Measurements from ENCODE around the gene PDE4B.
"Not testable (repeated sequence)": the region's sequence is repeated elsewhere in the genome, so short reads cannot be mapped to it uniquely, and the experiment has no call there.

The PDE4B gene

GRCh38 chr1:65814752-65815151 lies 22.1 kb downstream of the PDE4B start:
- no peak for DNase-seq (ENCODE audit: low read depth)

DNA sequence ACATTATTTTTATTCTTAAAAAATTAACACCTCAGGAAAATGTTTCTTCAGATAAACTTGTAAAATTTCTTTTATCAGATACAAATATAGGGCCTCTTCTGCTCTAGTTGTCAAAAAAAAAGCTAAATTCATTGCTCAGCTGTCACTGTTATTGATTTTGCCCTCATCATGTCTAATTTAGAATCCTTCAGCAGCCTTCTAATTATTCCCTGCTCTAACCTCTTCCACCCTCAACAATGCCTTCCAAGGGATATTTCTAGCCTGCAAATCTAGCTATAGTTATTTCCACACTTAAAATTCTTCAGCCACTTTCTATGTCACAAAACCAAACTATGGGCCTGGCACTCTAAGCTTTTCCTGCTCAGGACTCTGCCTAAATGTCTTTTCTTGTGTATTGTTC lies 25.2 kb downstream of the PDE4B start:
- no peak for DNase-seq (ENCODE audit: low read depth)

DNA sequence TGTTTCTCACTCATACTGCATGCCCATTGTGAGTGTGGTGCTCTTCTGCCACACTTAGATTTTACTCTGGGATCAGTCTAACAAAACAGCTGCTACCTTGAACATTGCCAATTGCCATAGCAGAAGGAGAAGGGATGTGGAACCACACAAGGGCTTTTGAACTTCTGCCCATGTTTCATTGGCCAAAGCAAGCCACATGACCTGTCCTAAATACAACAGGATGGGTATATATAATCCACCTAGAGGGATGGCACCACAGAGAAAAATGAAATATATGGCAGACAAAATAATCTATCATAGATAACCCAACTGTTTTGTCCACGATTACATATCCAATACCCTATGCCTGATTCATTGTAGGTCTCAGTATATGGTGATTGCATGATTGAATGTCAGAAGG lies 26.3 kb downstream of the PDE4B start:
- no peak for DNase-seq (ENCODE audit: low read depth)

- no peak for DNase-seq (ENCODE audit: low read depth)
Observed at GRCh38 chr1:65820983-65821382, 28.3 kb downstream of the PDE4B start.

- DNase-seq (ENCODE audit: low read depth), result no peak
Observed at GRCh38 chr1:65821386-65821785, 28.7 kb downstream of the PDE4B start.

GRCh38 chr1:65824103-65824502 lies 31.4 kb downstream of the PDE4B start:
- no peak for DNase-seq (ENCODE audit: low read depth)

DNA sequence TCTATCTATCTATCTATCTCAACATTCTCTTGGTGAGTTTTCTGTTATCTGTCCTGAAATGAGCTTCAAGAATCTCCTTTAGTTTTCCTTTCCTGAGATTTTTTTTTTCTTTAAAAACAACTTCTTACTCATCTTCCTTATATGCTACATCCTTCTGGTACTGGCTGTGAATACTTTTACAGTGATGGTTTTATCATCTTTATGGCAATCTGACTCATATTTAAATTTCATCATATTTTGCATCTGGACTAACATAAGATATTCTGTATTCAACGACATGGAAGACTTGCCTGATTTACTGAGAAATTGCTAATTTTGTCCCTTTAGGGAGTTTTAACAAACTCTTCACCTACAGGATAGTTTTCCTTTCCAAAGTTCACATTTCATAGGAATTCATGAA lies 33.0 kb downstream of the PDE4B start:
- no peak for DNase-seq (ENCODE audit: low read depth)

DNA sequence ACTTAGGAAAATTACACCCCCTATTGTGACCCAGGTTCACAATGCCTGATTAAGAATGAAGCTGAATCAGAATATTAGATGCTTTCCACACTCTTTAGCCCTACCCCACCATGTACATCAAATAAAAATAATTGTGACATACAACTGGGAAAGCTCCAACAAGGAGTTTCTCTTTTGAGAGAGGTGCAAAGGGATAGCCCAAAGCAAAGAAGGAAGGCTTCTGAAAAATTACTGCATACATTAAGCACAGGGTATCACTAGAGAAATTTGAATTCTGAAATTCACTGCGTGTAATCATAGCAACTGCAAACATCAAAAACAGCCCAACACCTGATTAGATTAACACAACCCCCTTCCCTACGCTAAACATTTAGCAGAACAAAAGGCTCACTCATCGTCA lies 34.1 kb downstream of the PDE4B start:
- DNase-seq (ENCODE audit: low read depth), result no peak

DNA sequence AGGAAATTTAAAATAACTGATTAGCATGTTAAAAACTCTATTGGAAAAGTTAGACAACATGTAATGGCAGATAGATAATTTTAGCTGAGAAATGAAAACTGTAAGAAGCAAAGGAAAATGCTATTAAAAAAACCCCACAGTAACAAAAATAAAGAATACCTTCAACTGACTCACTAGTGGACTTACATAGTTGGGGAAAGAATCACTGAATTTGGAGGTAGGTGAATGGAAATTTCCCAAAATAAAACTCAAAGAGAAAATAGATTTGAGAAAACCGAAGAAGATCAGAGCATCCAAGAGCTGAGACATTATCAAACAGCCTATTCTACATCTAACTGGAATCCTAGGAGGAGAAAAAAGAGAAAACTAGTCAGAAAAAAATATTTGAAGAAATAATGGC lies 34.7 kb downstream of the PDE4B start:
- no peak for DNase-seq (ENCODE audit: low read depth)

DNA sequence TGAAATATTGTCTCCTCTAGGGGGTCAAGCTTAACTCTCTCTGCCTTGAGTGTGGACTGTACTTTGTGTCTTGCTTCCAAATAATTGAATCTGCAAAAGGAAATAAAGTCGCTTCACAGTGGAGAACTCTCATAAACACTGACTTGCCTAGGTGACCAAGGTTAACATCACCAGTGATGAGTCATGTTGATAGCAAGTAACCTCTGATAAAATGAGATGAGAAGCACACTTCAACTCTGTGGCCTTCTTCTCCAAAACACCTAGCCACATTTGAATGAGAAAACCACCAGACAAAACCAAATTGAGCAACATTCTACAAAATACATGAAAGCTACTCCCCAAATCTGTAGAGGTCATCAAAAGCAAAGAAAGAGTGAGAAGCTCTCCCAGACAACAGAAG lies 37.6 kb downstream of the PDE4B start:
- DNase-seq (ENCODE audit: low read depth), result no peak

DNA sequence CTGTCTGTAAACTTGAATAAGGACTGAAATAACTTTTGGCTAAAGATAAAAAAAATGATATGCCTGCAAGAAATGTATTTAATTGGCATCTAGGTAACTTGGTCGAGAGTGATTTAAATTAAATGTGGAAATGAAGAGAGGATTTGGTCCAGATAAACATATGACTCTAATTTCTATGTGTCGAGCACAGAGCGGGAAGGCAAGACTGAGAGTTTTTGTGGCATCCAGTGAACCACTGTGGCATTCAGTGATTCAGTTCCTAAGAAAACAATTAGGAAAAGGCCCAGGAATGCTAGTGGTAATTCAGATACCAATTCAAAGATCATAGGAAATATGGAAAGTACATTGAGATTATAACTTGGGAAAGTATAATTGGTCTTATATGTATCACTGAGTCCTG lies 39.6 kb downstream of the PDE4B start:
- no peak for DNase-seq (ENCODE audit: low read depth)

GRCh38 chr1:65836686-65837085 lies 44.0 kb downstream of the PDE4B start:
- no peak for DNase-seq (ENCODE audit: low read depth)

DNA sequence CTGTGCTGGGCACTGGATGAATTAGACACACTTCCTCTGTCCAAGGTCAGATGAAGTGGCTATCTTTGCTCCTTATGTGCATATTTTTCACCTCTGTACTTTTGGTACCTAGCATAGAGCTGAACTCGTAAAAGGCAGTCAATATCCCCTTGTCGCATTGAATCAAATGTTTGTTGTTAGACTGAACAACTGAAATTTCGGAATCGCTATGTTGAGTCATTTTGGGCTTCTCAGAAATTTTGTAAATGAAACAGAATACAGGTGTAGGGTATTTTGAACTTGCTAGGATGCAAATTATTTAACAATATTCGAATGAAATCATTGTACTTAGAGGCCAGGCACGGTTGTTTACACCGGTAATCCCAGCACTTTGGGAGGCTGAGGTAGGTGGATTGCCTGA lies 48.0 kb downstream of the PDE4B start:
- no peak for DNase-seq (ENCODE audit: low read depth)

- DNase-seq (ENCODE audit: low read depth), result no peak
Observed at GRCh38 chr1:65844296-65844695, 51.6 kb downstream of the PDE4B start.

- no peak for DNase-seq (ENCODE audit: low read depth)
Observed at GRCh38 chr1:65844821-65845534, 52.3 kb downstream of the PDE4B start.

DNA sequence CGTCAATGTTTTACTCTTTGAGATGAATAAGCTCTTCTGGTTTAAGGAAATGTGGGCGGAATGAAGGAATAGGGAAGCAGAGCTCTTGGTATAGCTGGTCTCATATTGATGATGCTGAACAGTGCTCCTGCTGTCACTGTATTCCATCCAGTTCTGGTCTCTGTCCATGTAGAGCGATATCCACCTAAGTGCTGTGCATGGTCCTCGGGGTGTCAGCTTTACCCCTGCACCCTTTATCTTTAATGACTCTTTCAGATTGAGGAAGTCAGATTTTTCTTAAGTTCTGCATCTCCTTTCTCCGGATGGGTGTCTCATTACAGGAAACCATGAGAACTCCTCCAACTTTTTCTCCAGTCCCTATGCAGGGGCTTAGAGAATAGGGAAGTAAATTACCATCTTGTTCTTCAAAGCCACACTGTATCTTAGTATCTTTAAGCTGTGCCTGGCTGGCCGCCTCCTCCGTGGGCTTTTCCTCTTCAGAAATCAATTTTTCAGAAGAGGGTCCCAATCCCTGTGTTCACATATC lies 52.9 kb downstream of the PDE4B start:
- no peak for DNase-seq (ENCODE audit: low read depth)

DNA sequence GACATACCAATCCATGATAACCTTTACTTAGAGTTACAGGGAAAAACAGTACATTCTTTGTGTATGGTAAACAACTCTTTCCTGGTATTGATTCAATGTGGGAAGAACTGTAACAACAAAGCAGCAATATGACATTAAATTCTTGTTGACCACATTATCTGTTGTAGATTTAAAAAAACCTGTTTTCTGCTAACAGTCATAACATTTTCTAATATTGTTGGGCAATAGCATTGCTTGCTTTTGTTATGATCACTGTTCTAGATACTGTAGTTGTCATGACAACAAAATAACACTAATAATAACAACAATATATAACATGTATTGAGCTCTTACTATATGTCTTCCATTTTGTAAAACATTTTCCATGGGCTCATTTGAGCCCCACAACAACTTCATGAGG lies 54.2 kb downstream of the PDE4B start:
- DNase-seq (ENCODE audit: low read depth), result no peak

GRCh38 chr1:65850281-65850680 lies 57.6 kb downstream of the PDE4B start:
- no peak for DNase-seq (ENCODE audit: low read depth)

DNA sequence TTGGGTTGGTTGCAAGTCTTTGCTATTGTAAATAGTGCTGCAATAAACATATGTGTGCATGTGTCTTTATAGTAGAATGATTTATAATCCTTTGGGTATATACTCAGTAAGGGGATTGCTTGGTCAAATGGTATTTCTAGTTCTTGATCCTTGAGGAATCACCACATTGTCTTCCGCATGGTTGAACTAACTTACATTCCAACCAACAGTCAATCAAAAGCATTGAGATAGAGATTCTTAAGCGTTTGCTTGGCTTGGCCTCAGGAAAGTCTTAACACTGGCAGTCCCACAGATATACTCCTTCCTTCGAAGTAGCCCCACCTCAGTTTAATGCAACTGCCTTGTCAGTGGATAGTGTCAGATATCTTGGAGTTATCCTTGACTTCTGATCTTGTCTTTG lies 63.9 kb downstream of the PDE4B start:
- not testable (repeated sequence) for DNase-seq (ENCODE audit: low read depth)

DNA sequence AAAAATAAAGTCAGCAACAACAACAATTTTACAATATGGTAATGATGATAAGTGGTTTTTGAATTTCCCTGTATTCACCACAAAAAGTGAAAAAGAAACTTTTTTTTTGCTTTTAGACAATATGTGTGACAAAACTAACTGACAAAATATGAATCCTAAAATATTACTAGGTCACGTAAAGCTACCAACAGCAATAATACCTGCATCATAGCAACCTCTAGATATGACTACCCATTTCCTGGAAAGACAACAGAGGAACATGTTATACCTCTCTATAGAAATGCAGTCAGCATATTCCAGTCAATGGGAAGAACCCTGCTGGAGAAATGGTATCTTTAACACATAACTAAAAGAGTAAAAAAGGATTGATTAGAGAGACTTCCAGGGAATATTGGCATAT lies 73.7 kb downstream of the PDE4B start:
- DNase-seq (ENCODE audit: low read depth), result no peak

- DNase-seq (ENCODE audit: low read depth), result no peak
Observed at GRCh38 chr1:65872301-65872700, 79.6 kb downstream of the PDE4B start.

- not testable (repeated sequence) for DNase-seq (ENCODE audit: low read depth)
Observed at GRCh38 chr1:65878342-65878741, 85.6 kb downstream of the PDE4B start.

DNA sequence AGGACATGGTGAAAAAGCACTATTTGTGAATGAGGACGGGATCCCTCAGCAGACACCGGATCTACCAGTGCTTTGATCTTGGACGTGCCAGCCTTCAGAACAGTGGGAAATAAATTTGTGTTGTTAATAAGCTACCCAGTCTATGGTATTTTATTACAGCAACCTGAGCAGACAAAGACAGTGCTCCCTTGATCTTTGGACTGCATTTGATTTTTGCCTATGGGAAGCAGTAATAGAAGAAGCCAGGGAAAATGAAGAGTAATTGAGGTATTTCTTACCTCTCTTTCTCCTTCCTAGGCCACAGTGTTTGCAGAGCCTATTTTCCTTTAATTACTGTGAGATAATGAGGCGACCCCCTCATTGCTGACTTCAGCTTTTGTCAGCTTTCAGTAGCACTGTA lies 87.9 kb downstream of the PDE4B start:
- DNase-seq (ENCODE audit: low read depth), result no peak

GRCh38 chr1:65881067-65881594 lies 88.4 kb downstream of the PDE4B start:
- DNase-seq (ENCODE audit: low read depth), result no peak

All from stimulated activated CD4-positive, alpha-beta T cell treated with anti-CD3 and anti-CD28 coated beads, Interleukin-2, amount 100 ng/mL, for 4 hours (primary cell).